GM18499 (cell line): Measurements from ENCODE around the gene CHTF18.

Source experiments
- ATAC-seq: cut with Tn5 transposase; IDR thresholded peaks from one replicate; pipeline ENCODE4 v1.9.1; 2021; ENCODE audit warnings: moderate number of reproducible peaks; ENCODE audit not compliant: insufficient read depth, unreplicated experiment

Gene CHTF18

GRCh38 chr16:842061-842476, 53.6 kb downstream of the CHTF18 start:
- ATAC-seq: no peak

- ATAC-seq: no peak
Observed at GRCh38 chr16:842711-843560, 54.5 kb downstream of the CHTF18 start.

GRCh38 chr16:843771-844170, 55.4 kb downstream of the CHTF18 start:
- no peak for ATAC-seq

GRCh38 chr16:844638-845350, 56.4 kb downstream of the CHTF18 start:
- no peak for ATAC-seq

- no peak for ATAC-seq
Observed at GRCh38 chr16:845351-845745, 56.9 kb downstream of the CHTF18 start.

- no peak for ATAC-seq
Observed at GRCh38 chr16:847151-847550, 58.7 kb downstream of the CHTF18 start.
